Measurements from ENCODE around the gene ADGRF5. TPM values are rescaled to one million over a fixed set of nuclear protein-coding genes. Genes with fewer than 3 reads are reported as not detected.

Gene ADGRF5
- total RNA-seq, 2 experiments from 2014 or later, result not detected

- ChIA-PET POLR2A (no interaction called here), CTCF (no interaction called here)
- intact Hi-C loops (cut with DNase I, micrococcal nuclease), result no loop called here
- H3K9me3 ChIP-seq (ENCODE audit: control insufficient read depth in 1 of 2, insufficient read depth in 1 of 2, low read length in 2 of 2), result no peaks in the 10 kb centered on the region
- no peaks in the 10 kb centered on the region for H3K9me3 Mint-ChIP-seq
- DNase-seq (no peak), ATAC-seq (ENCODE audit: poor library complexity) (no peak)
- no peak overlapping the region for H3K4me3 Mint-ChIP-seq
- TF ChIP-seq CTCF (IDR thresholded peaks at IDR 0.05), result no peak
- H3K36me3 Mint-ChIP-seq (ENCODE audit: low read depth), result no peaks in the 10 kb centered on the region
- peaks cover under 1 to 6% of the 10 kb centered on the region in 2 experiments for H3K27me3 ChIP-seq (ENCODE audit: control insufficient read depth in 1 of 2, insufficient read depth in 2 of 2, low read length in 2 of 2)
- H3K36me3 ChIP-seq (ENCODE audit: insufficient read depth, low read length), result no peaks in the 10 kb centered on the region
- H3K4me1 Mint-ChIP-seq (ENCODE audit: low read depth), result no peaks in the 10 kb centered on the region
- H3K27ac ChIP-seq (ENCODE audit: low read depth in 1 of 2, low read length in 2 of 2), result no peak overlapping the region
- H3K4me3 ChIP-seq (ENCODE audit: low read length), result no peak overlapping the region
- H3K27ac Mint-ChIP-seq, result no peak overlapping the region
- H3K4me1 ChIP-seq (ENCODE audit: insufficient read depth, low read length), result no peaks in the 10 kb centered on the region
- H3K27me3 Mint-ChIP-seq, result peaks cover 3% of the 10 kb centered on the region
Observed at GRCh38 chr6:46961711-46962110, 40.0 kb upstream of the ADGRF5 start.

- Histone ChIP-seq H3K36me3 (ENCODE audit: insufficient read depth, low read length) (no peaks in the 10 kb centered on the region), H3K4me1 (ENCODE audit: insufficient read depth, low read length) (no peaks in the 10 kb centered on the region), H3K9me3 (ENCODE audit: control insufficient read depth in 1 of 2, insufficient read depth in 1 of 2, low read length in 2 of 2) (no peaks in the 10 kb centered on the region), H3K27me3 (ENCODE audit: control insufficient read depth in 1 of 2, insufficient read depth in 2 of 2, low read length in 2 of 2) (peaks cover 2 to 6% of the 10 kb centered on the region in 2 experiments), H3K4me3 (ENCODE audit: low read length) (no peak overlapping the region), H3K27ac (ENCODE audit: low read depth in 1 of 2, low read length in 2 of 2) (no peak overlapping the region)
- TF ChIP-seq CTCF (IDR thresholded peaks at IDR 0.05), result no peak
- DNase-seq (no peak), ATAC-seq (ENCODE audit: poor library complexity) (no peak)
- no peaks in the 10 kb centered on the region for H3K4me1 Mint-ChIP-seq (ENCODE audit: low read depth)
- H3K27ac Mint-ChIP-seq, result no peak overlapping the region
- POLR2A ChIA-PET, result no interaction called here
- H3K9me3 Mint-ChIP-seq, result no peaks in the 10 kb centered on the region
- H3K4me3 Mint-ChIP-seq, result no peak overlapping the region
- CTCF ChIA-PET, result no interaction called here
- H3K27me3 Mint-ChIP-seq, result peaks cover 5% of the 10 kb centered on the region
- H3K36me3 Mint-ChIP-seq (ENCODE audit: low read depth), result no peaks in the 10 kb centered on the region
- intact Hi-C loops (cut with DNase I, micrococcal nuclease), result no loop called here
Observed at GRCh38 chr6:46961232-46961631, 39.5 kb upstream of the ADGRF5 start.

- no peak overlapping the region for H3K27ac ChIP-seq (ENCODE audit: low read depth in 1 of 2, low read length in 2 of 2)
- no peaks in the 10 kb centered on the region for H3K36me3 ChIP-seq (ENCODE audit: insufficient read depth, low read length)
- ChIA-PET CTCF (no interaction called here), POLR2A (no interaction called here)
- H3K27me3 ChIP-seq (ENCODE audit: control insufficient read depth in 1 of 2, insufficient read depth in 2 of 2, low read length in 2 of 2), result peaks cover 5% of the 10 kb centered on the region in 2 experiments
- no peaks in the 10 kb centered on the region for H3K4me1 Mint-ChIP-seq (ENCODE audit: low read depth)
- TF ChIP-seq CTCF (IDR thresholded peaks at IDR 0.05), result no peak
- H3K4me3 Mint-ChIP-seq, result no peak overlapping the region
- ATAC-seq (ENCODE audit: poor library complexity) (no peak), DNase-seq (no peak)
- H3K4me3 ChIP-seq (ENCODE audit: low read length), result no peak overlapping the region
- H3K36me3 Mint-ChIP-seq (ENCODE audit: low read depth), result no peaks in the 10 kb centered on the region
- no peaks in the 10 kb centered on the region for H3K9me3 Mint-ChIP-seq
- no peak overlapping the region for H3K27ac Mint-ChIP-seq
- no peaks in the 10 kb centered on the region for H3K9me3 ChIP-seq (ENCODE audit: control insufficient read depth in 1 of 2, insufficient read depth in 1 of 2, low read length in 2 of 2)
- peaks cover 8% of the 10 kb centered on the region for H3K27me3 Mint-ChIP-seq
- intact Hi-C loops (cut with DNase I, micrococcal nuclease), result no loop called here
- no peaks in the 10 kb centered on the region for H3K4me1 ChIP-seq (ENCODE audit: insufficient read depth, low read length)
Observed at GRCh38 chr6:46959419-46959818, 37.7 kb upstream of the ADGRF5 start.
